RWPE2 (cell line): Measurements from ENCODE around the gene TMEM9B.

Experiments used
- ATAC-seq: fragments of 200-7000 bp; cut with Tn5 transposase; 3 replicates; pipeline ENCODE4 v1.9.1; 2021; ENCODE audit warnings: low read depth
- DNase-seq: peaks from one replicate; pipeline ENCODE4 v3.0.0-alpha.2; 2020; ENCODE audit warnings: low spot score
- H3K27ac ChIP-seq: fragments of 450-650 bp; 2 replicates; pipeline ENCODE4 v1.5.1; 2017; ENCODE audit warnings: mild to moderate bottlenecking; ENCODE audit not compliant: poor library complexity, severe bottlenecking
- H3K27me3 ChIP-seq: fragments of 250-450 bp; sonication (Bioruptor Pico); 2 replicates; pipeline ENCODE4 v1.5.1; 2021; ENCODE audit warnings: mild to moderate bottlenecking, moderate library complexity; ENCODE audit not compliant: insufficient read depth, poor library complexity, severe bottlenecking
- H3K36me3 ChIP-seq: fragments of 250-450 bp; sonication (Bioruptor Pico); 2 replicates; pipeline ENCODE4 v1.5.1; 2020; ENCODE audit warnings: low read depth, mild to moderate bottlenecking, moderate library complexity
- H3K4me1 ChIP-seq: fragments of 250-450 bp; sonication (Bioruptor Pico); 2 replicates; pipeline ENCODE4 v1.5.1; 2021; ENCODE audit warnings: mild to moderate bottlenecking, moderate library complexity; ENCODE audit not compliant: insufficient read depth, poor library complexity, severe bottlenecking
- H3K4me3 ChIP-seq: fragments of 250-450 bp; sonication (Bioruptor Pico); 2 replicates; pipeline ENCODE4 v1.5.1; 2021; ENCODE audit warnings: mild to moderate bottlenecking, moderate library complexity; ENCODE audit not compliant: severe bottlenecking
- H3K9me3 ChIP-seq: fragments of 250-450 bp; sonication (Bioruptor Pico); 2 replicates; pipeline ENCODE4 v1.5.1; 2021; ENCODE audit warnings: mild to moderate bottlenecking, moderate library complexity; ENCODE audit not compliant: severe bottlenecking
- TF ChIP-seq, protein P1 (sequence below): fragments of 450-650 bp; IDR thresholded peaks from one replicate; pipeline ENCODE4 v1.5.1; 2017; ENCODE audit warnings: mild to moderate bottlenecking, moderate library complexity; ENCODE audit not compliant: poor library complexity, severe bottlenecking

TMEM9B gene

DNA sequence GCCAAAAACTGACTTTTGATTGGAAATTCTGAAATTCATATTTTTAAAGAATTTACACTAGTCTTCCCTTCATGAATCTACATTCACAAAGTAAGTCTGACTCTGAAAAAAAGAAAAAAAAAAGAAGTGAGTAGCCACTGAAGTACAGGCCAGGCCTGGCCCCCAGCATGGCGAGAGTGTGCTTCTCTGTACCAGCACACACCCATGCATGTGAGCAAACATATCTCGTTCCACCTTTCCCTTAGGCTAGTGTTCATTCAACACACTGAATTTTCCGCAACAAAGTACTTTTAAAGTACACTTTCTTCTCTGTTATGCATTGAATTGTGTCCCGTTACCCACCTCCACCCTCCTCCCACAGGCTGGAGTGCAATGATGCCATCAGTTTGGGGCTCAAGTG lies 36.0 kb downstream of the TMEM9B start:
- ATAC-seq: no peak
- no peaks in the 10 kb centered on the region for H3K27me3 ChIP-seq
- TF ChIP-seq, protein P1, sequence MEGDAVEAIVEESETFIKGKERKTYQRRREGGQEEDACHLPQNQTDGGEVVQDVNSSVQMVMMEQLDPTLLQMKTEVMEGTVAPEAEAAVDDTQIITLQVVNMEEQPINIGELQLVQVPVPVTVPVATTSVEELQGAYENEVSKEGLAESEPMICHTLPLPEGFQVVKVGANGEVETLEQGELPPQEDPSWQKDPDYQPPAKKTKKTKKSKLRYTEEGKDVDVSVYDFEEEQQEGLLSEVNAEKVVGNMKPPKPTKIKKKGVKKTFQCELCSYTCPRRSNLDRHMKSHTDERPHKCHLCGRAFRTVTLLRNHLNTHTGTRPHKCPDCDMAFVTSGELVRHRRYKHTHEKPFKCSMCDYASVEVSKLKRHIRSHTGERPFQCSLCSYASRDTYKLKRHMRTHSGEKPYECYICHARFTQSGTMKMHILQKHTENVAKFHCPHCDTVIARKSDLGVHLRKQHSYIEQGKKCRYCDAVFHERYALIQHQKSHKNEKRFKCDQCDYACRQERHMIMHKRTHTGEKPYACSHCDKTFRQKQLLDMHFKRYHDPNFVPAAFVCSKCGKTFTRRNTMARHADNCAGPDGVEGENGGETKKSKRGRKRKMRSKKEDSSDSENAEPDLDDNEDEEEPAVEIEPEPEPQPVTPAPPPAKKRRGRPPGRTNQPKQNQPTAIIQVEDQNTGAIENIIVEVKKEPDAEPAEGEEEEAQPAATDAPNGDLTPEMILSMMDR: no peak

DNA sequence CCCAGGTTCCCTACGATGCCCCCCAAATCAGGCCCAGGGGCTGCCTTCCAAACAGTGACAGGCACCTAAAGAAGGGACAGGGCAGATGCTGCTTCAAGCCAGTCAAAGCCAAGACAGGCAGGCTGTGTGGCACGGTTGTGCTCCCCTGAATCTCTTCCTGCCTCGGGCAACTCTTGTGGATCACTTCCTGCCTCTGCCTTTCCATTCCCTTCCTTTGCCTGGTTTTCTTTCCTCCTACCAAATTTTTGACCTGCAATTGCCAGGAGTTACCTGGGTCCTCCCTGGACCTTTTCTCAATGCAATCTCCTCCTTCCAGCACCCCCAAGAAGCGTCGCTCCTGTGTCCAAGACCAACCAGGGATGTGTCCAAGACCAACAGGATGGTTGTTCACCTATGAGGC lies 37.0 kb downstream of the TMEM9B start:
- no peak for ATAC-seq

More for the DNA sequence above, 36.0 kb downstream of the TMEM9B start:
- Histone ChIP-seq H3K36me3 (no peaks in the 10 kb centered on the region), H3K4me3 (no peak overlapping the region), H3K4me1 (peaks cover 5% of the 10 kb centered on the region), H3K27ac (no peak overlapping the region), H3K9me3 (no peaks in the 10 kb centered on the region)
- DNase-seq: no peak

DNA sequence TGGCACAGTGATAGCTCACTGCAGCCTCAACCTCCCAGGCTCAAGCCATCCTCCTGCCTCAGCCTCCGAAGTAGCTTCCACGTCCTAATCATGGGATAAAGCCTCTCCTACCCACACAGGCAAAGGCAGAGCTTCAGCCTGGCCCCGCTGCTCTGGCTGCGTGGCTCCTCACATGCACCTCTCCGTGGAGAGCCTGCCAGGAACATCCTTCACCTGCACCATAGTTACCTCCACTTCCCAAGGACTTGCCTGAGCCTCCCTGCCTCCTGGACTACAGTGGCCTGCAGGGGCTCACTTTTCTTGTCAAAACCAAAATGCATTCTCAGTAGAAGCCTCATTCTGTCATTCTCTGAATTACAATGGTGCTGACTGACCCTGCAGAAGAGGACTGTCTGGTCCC lies 38.0 kb downstream of the TMEM9B start:
- Histone ChIP-seq H3K36me3 (peaks cover 12% of the 10 kb centered on the region), H3K9me3 (no peaks in the 10 kb centered on the region), H3K4me1 (peaks cover 5% of the 10 kb centered on the region), H3K27me3 (no peaks in the 10 kb centered on the region), H3K27ac (no peak overlapping the region), H3K4me3 (no peak overlapping the region)
- TF ChIP-seq, protein P1: no peak
- ATAC-seq: no peak
- DNase-seq: no peak

More for the DNA sequence above, 37.0 kb downstream of the TMEM9B start:
- Histone ChIP-seq H3K4me1 (peaks cover 5% of the 10 kb centered on the region), H3K27ac (no peak overlapping the region), H3K9me3 (no peaks in the 10 kb centered on the region), H3K27me3 (no peaks in the 10 kb centered on the region), H3K36me3 (peaks cover 4% of the 10 kb centered on the region), H3K4me3 (no peak overlapping the region)
- TF ChIP-seq, protein P1: no peak
- DNase-seq: no peak

DNA sequence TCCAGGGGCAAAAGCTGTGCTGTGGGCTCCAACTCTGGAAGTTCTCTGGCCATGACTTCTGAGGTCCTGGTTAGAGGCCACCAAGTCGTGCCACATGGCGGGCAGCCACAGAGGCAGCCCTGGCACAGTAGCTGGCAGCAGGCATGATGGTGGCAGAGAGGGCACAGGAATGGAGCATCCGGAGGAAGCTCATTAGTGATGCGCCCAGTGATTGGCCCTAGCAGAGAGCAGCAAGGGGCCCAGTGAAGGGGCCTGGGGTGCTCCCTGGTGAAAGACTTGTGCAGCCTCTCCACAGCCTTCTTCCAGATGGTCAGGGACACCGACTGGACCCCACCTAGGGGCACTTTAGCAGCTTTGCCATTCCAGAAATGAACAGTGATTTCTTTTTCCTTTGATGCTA lies 38.5 kb downstream of the TMEM9B start:
- Histone ChIP-seq H3K27ac (no peak overlapping the region), H3K9me3 (no peaks in the 10 kb centered on the region), H3K4me3 (no peak overlapping the region), H3K4me1 (peaks cover 5% of the 10 kb centered on the region), H3K36me3 (peaks cover 17% of the 10 kb centered on the region), H3K27me3 (no peaks in the 10 kb centered on the region)
- TF ChIP-seq, protein P1: no peak
- DNase-seq (no peak), ATAC-seq (no peak)

DNA sequence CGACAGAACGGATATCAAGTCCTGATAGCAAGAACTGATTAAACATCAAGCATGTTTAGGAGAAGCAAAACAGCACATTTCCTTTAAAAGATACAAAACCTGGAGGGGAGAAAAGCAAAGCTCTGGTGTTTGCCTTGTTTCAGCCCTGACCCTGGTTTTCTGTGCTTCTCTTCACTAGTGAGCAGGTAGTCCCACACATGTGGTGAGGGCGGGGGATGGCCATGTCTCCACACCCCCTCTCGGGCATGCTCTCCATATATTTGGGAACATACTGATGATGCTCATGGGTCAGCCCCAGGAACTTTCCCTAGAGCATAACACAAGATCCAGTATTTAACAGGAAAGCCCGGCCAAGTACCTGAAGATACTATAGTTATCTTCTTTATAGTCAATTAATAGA lies 41.6 kb downstream of the TMEM9B start:
- ATAC-seq (no peak), DNase-seq (no peak)
- Histone ChIP-seq H3K4me3 (no peak overlapping the region), H3K27ac (peak overlapping the region; percentile 41), H3K4me1 (peaks cover 6% of the 10 kb centered on the region), H3K9me3 (no peaks in the 10 kb centered on the region), H3K36me3 (peaks cover 47% of the 10 kb centered on the region), H3K27me3 (no peaks in the 10 kb centered on the region)
- TF ChIP-seq, protein P1: no peak
